SK-N-MC (cell line): Measurements from ENCODE around the gene ANKRD34B.

ENCODE experiments used
- EZH2 ChIP-seq: fragments of 200-600 bp; sonication (generic); IDR thresholded peaks from one replicate; pipeline ENCODE4 v1.6.1; 2017; ENCODE audit warnings: antibody characterized with exemption
- FOXP2 ChIP-seq: optimal IDR thresholded peaks from 2 replicates; pipeline ENCODE3; 2011; ENCODE audit warnings: mild to moderate bottlenecking, moderate library complexity; ENCODE audit not compliant: insufficient read depth; ENCODE audit errors: extremely low read length, control extremely low read depth
- POLR2AphosphoS5 ChIP-seq: IDR thresholded peaks from 2 replicates; pipeline ENCODE4 v1.6.1; 2012; ENCODE audit warnings: mild to moderate bottlenecking, low read depth, low read length, borderline replicate concordance

GRCh38 chr5:80554646-80555045 lies 15.4 kb downstream of the ANKRD34B start:
- TF ChIP-seq EZH2 (no peak), POLR2AphosphoS5 (no peak), FOXP2 (no peak)
